H1 (cell line): ENCODE results near the gene OR2T6. TPM values are rescaled to one million over a fixed set of nuclear protein-coding genes. Genes with fewer than 3 reads are reported as not detected.

Experiments used
- CREB1 ChIP-seq: IDR thresholded peaks from 2 replicates; pipeline ENCODE4 v1.6.1; 2012; ENCODE audit warnings: inconsistent platforms
- SP1 ChIP-seq: IDR thresholded peaks from 2 replicates; pipeline ENCODE4 v1.6.1; 2011; ENCODE audit warnings: low read depth, low read length
- polyA plus RNA-seq, 7 experiments: library from polyadenylated mRNA; depleted of rRNA in 3 of 7; stranded (reverse) in 5 of 7; unstranded in 2 of 7; fragments of >200 nt in 5 of 7; fragments of 200-250 nt in 2 of 7; gene quantifications; 1 replicate in 5 of 7; 2 replicates in 1 of 7; 4 replicates in 1 of 7; pipeline versions ENCODE4 v1.2.1 to v1.2.3, GENCODE V29; 2011 to 2013; ENCODE audit warnings: missing spikeins in 2 of 7, mixed read lengths in 2 of 7
- total RNA-seq: library from RNA; stranded (reverse); fragmentation: NEBNext Ultra II Directional; extraction: Animal tissue kit (Norgen Biotek cat#: 25700); gene quantifications from 2 replicates; pipeline ENCODE4 v1.2.1, GENCODE V29; 2021
- TF ChIP-seq, protein P1 (sequence below): fragments of 300-600 bp; sonication (generic); IDR thresholded peaks from 2 replicates; pipeline ENCODE4 v1.7.1; 2012; ENCODE audit warnings: low read length, moderate library complexity, mild to moderate bottlenecking, inconsistent platforms; ENCODE audit not compliant: insufficient replicate concordance
- TF ChIP-seq, protein P2 (sequence below): IDR thresholded peaks from 2 replicates; pipeline ENCODE4 v1.6.1; 2012; ENCODE audit warnings: low read length, inconsistent platforms

The OR2T6 gene
- total and polyA plus RNA-seq, 2 of the 8 experiments (the other 6 are each of a cell fraction or from before 2014, with no cell fraction given), result not detected

DNA sequence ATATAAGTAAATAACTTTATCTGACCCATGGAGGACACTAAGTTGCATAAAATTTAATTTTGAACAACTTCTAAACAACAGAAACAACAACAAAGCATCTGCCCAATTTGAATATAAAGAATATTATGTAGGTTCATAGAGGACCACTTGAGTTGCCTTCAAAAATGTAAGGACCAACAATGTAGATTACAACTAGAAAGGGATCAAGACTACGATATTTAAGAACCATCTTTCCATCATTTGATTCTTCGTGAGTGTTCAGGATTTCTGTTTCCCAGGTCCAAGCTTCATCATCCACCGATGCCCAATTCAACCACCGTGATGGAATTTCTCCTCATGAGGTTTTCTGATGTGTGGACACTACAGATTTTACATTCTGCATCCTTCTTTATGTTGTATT lies 27.1 kb upstream of the OR2T6 start, which contains the start of gene OR14C36 (continued):
- TF ChIP-seq, protein P1, sequence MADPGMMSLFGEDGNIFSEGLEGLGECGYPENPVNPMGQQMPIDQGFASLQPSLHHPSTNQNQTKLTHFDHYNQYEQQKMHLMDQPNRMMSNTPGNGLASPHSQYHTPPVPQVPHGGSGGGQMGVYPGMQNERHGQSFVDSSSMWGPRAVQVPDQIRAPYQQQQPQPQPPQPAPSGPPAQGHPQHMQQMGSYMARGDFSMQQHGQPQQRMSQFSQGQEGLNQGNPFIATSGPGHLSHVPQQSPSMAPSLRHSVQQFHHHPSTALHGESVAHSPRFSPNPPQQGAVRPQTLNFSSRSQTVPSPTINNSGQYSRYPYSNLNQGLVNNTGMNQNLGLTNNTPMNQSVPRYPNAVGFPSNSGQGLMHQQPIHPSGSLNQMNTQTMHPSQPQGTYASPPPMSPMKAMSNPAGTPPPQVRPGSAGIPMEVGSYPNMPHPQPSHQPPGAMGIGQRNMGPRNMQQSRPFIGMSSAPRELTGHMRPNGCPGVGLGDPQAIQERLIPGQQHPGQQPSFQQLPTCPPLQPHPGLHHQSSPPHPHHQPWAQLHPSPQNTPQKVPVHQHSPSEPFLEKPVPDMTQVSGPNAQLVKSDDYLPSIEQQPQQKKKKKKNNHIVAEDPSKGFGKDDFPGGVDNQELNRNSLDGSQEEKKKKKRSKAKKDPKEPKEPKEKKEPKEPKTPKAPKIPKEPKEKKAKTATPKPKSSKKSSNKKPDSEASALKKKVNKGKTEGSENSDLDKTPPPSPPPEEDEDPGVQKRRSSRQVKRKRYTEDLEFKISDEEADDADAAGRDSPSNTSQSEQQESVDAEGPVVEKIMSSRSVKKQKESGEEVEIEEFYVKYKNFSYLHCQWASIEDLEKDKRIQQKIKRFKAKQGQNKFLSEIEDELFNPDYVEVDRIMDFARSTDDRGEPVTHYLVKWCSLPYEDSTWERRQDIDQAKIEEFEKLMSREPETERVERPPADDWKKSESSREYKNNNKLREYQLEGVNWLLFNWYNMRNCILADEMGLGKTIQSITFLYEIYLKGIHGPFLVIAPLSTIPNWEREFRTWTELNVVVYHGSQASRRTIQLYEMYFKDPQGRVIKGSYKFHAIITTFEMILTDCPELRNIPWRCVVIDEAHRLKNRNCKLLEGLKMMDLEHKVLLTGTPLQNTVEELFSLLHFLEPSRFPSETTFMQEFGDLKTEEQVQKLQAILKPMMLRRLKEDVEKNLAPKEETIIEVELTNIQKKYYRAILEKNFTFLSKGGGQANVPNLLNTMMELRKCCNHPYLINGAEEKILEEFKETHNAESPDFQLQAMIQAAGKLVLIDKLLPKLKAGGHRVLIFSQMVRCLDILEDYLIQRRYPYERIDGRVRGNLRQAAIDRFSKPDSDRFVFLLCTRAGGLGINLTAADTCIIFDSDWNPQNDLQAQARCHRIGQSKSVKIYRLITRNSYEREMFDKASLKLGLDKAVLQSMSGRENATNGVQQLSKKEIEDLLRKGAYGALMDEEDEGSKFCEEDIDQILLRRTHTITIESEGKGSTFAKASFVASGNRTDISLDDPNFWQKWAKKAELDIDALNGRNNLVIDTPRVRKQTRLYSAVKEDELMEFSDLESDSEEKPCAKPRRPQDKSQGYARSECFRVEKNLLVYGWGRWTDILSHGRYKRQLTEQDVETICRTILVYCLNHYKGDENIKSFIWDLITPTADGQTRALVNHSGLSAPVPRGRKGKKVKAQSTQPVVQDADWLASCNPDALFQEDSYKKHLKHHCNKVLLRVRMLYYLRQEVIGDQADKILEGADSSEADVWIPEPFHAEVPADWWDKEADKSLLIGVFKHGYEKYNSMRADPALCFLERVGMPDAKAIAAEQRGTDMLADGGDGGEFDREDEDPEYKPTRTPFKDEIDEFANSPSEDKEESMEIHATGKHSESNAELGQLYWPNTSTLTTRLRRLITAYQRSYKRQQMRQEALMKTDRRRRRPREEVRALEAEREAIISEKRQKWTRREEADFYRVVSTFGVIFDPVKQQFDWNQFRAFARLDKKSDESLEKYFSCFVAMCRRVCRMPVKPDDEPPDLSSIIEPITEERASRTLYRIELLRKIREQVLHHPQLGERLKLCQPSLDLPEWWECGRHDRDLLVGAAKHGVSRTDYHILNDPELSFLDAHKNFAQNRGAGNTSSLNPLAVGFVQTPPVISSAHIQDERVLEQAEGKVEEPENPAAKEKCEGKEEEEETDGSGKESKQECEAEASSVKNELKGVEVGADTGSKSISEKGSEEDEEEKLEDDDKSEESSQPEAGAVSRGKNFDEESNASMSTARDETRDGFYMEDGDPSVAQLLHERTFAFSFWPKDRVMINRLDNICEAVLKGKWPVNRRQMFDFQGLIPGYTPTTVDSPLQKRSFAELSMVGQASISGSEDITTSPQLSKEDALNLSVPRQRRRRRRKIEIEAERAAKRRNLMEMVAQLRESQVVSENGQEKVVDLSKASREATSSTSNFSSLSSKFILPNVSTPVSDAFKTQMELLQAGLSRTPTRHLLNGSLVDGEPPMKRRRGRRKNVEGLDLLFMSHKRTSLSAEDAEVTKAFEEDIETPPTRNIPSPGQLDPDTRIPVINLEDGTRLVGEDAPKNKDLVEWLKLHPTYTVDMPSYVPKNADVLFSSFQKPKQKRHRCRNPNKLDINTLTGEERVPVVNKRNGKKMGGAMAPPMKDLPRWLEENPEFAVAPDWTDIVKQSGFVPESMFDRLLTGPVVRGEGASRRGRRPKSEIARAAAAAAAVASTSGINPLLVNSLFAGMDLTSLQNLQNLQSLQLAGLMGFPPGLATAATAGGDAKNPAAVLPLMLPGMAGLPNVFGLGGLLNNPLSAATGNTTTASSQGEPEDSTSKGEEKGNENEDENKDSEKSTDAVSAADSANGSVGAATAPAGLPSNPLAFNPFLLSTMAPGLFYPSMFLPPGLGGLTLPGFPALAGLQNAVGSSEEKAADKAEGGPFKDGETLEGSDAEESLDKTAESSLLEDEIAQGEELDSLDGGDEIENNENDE, result no peak
- TF ChIP-seq CREB1, result no peak
- no peak for TF ChIP-seq SP1
- TF ChIP-seq, protein P2, sequence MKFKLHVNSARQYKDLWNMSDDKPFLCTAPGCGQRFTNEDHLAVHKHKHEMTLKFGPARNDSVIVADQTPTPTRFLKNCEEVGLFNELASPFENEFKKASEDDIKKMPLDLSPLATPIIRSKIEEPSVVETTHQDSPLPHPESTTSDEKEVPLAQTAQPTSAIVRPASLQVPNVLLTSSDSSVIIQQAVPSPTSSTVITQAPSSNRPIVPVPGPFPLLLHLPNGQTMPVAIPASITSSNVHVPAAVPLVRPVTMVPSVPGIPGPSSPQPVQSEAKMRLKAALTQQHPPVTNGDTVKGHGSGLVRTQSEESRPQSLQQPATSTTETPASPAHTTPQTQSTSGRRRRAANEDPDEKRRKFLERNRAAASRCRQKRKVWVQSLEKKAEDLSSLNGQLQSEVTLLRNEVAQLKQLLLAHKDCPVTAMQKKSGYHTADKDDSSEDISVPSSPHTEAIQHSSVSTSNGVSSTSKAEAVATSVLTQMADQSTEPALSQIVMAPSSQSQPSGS, result no peak
